BLaER1 (cell line): ENCODE results near the gene CUL1.

ENCODE experiments used
- H3K27ac ChIP-seq: shearing (Covaris generic); formaldehyde crosslinking; 2 replicates; pipeline ENCODE4 v1.8.1; 2022
- H3K27me3 ChIP-seq: shearing (Covaris generic); formaldehyde crosslinking; 2 replicates; pipeline ENCODE4 v1.8.1; 2022
- H3K36me3 ChIP-seq: shearing (Covaris generic); formaldehyde crosslinking; 2 replicates; pipeline ENCODE4 v1.8.1; 2022
- H3K4me1 ChIP-seq: shearing (Covaris generic); formaldehyde crosslinking; 2 replicates; pipeline ENCODE4 v1.8.1; 2022
- H3K4me2 ChIP-seq: shearing (Covaris generic); formaldehyde crosslinking; 2 replicates; pipeline ENCODE4 v1.8.1; 2022
- H3K4me3 ChIP-seq: shearing (Covaris generic); formaldehyde crosslinking; 2 replicates; pipeline ENCODE4 v1.8.1; 2022
- H3K9ac ChIP-seq: shearing (Covaris generic); formaldehyde crosslinking; 2 replicates; pipeline ENCODE4 v1.8.1; 2022
- H3K9me3 ChIP-seq: shearing (Covaris generic); formaldehyde crosslinking; 2 replicates; pipeline ENCODE4 v1.8.1; 2022
- H4K20me1 ChIP-seq: shearing (Covaris generic); formaldehyde crosslinking; 2 replicates; pipeline ENCODE4 v1.8.1; 2022
- Cebpa-rat ChIP-seq: shearing (Covaris generic); IDR thresholded peaks from 2 replicates; pipeline ENCODE4 v1.8.1; 2022

The CUL1 gene

GRCh38 chr7:148773334-148773733, 74.6 kb downstream of the CUL1 start:
- H3K4me1 ChIP-seq: peaks cover 22% of the 10 kb centered on the region
- no peaks in the 10 kb centered on the region for H3K9me3 ChIP-seq
- H3K27ac ChIP-seq: no peak overlapping the region
- peaks cover 68% of the 10 kb centered on the region for H4K20me1 ChIP-seq
- no peak for TF ChIP-seq Cebpa-rat
- peaks cover 86% of the 10 kb centered on the region for H3K36me3 ChIP-seq
- H3K4me3 ChIP-seq: no peak overlapping the region
- H3K4me2 ChIP-seq: peak overlapping the region; percentile 69
- no peaks in the 10 kb centered on the region for H3K27me3 ChIP-seq
- no peak overlapping the region for H3K9ac ChIP-seq

DNA sequence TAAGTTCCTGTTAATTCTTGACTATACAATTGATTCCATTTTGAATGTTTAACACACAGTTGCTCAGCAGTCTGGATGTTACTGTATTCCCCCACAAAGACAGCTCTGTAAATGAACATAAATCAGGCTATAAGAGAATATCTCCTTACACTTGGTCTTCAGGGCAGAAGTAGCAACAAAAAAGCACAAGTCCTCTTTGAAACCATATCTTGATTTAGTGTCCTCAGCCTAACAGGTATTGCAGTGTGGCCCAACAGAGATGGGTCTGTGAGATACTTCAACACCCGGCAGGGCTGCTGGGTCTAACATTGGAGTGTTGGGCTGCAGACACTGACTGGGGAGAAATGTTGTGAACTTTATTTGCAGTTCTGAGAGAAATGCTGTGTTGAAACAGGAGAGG, 75.8 kb downstream of the CUL1 start:
- Histone ChIP-seq H3K27ac (no peak overlapping the region), H4K20me1 (peaks cover 79% of the 10 kb centered on the region), H3K27me3 (no peaks in the 10 kb centered on the region), H3K4me2 (no peak overlapping the region), H3K4me3 (no peak overlapping the region), H3K9me3 (no peaks in the 10 kb centered on the region), H3K36me3 (peaks cover 86% of the 10 kb centered on the region), H3K9ac (no peak overlapping the region), H3K4me1 (peaks cover 22% of the 10 kb centered on the region)
- TF ChIP-seq Cebpa-rat: no peak

DNA sequence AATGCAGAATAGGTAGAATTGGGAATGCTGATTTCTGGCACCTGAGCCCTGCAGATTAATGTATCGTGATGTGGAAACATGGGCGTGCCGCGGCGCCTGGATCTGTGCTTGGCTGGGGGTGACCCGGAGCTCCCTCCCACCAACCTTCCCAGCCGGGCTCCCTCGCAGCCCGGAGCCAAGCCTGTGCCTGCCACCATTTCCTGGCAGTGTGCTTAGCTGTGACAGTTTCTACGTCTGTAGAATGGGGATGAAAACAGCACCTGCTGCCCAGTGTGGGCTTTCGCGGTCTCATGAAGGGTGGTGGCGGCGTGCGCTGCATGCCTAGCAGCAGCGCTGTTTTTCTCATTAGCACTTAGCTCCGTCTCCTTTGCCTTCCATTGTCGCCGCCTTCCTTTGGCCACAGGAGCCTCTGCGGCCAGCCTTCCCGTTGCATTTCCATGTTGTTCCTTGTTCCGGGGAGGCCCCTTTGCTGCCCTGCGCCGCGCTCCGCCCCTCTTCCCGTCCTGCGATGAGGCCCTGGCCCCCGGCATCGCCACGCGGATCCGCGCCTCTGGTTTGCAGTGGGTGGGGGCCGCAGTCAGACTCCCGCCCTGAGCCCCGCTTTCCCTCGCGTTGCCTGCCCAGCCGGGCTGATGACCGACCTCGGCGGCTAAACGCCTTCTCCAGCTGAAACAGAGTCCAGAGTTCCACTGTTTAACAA, 84.2 kb downstream of the CUL1 start:
- no peak overlapping the region for H3K27ac ChIP-seq
- H3K36me3 ChIP-seq: peaks cover 98% of the 10 kb centered on the region

DNA sequence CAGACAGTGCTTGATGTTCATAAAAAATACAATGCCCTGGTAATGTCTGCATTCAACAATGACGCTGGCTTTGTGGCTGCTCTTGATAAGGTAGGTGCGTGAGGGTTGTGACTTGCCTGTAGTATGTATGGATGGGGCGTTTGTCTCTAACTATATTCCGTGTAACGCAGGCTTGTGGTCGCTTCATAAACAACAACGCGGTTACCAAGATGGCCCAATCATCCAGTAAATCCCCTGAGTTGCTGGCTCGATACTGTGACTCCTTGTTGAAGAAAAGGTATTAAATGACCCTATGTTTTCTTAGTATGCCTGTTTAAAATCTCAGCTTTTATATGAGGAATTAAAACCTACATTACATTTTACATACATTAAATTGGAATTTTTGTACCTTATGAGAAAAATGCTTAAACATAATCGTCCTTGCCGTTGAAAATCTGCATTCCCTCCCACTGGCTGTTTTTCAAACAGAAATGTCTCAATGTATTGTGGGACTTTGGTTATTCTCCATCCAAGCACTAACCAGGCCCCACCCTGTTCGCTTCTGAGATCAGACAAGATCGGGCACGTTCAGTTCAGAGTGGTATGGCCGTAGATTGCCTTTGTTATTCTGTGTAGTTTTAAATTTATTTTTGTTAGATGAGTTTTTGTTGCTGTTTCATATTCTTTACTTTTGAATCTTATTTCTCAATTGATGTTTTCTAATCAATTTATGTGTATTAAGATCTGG, 85.3 kb downstream of the CUL1 start:
- Histone ChIP-seq H3K9ac (no peak overlapping the region), H3K36me3 (peaks cover 99% of the 10 kb centered on the region), H3K9me3 (no peaks in the 10 kb centered on the region), H3K4me3 (no peak overlapping the region), H3K27ac (no peak overlapping the region), H3K4me1 (no peaks in the 10 kb centered on the region), H4K20me1 (peaks cover 46% of the 10 kb centered on the region), H3K4me2 (no peak overlapping the region), H3K27me3 (no peaks in the 10 kb centered on the region)
- TF ChIP-seq Cebpa-rat: no peak

More for the DNA sequence above, 84.2 kb downstream of the CUL1 start:
- Histone ChIP-seq H3K9me3 (no peaks in the 10 kb centered on the region), H3K4me2 (no peak overlapping the region), H3K27me3 (no peaks in the 10 kb centered on the region), H3K4me3 (no peak overlapping the region), H3K4me1 (no peaks in the 10 kb centered on the region), H3K9ac (no peak overlapping the region), H4K20me1 (peaks cover 55% of the 10 kb centered on the region)
- TF ChIP-seq Cebpa-rat: no peak

GRCh38 chr7:148787571-148788295, 89.0 kb downstream of the CUL1 start:
- Histone ChIP-seq H4K20me1 (peaks cover 12% of the 10 kb centered on the region), H3K9me3 (no peaks in the 10 kb centered on the region), H3K27me3 (no peaks in the 10 kb centered on the region), H3K27ac (no peak overlapping the region), H3K4me1 (no peaks in the 10 kb centered on the region), H3K4me3 (no peak overlapping the region), H3K36me3 (peaks cover 100% of the 10 kb centered on the region), H3K9ac (no peak overlapping the region), H3K4me2 (no peak overlapping the region)
- no peak for TF ChIP-seq Cebpa-rat

DNA sequence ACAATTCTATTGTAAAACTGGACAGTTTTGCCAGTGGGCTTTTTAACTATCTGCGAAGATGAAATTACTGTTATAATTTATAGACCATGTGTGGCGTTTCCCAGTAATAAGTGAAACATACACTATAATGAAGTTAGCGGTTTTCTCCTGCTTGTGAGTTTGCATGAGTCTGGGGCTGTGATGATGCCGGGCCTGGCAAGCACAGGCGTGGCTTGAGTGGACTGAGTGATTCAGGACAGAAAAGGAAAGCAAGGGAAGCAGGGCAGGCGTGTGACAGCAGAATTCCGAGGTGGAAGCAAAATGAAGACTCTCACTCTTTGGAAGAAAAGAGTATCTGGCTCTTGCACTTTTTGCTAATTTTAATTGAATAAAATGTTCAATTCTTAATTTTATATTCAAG, 90.5 kb downstream of the CUL1 start:
- Histone ChIP-seq H3K27me3 (no peaks in the 10 kb centered on the region), H3K4me3 (no peak overlapping the region), H3K4me2 (no peak overlapping the region), H3K4me1 (no peaks in the 10 kb centered on the region), H3K27ac (no peak overlapping the region), H3K36me3 (peaks cover 100% of the 10 kb centered on the region), H4K20me1 (no peaks in the 10 kb centered on the region), H3K9ac (no peak overlapping the region), H3K9me3 (no peaks in the 10 kb centered on the region)
- no peak for TF ChIP-seq Cebpa-rat

GRCh38 chr7:148790131-148790726, 91.5 kb downstream of the CUL1 start:
- no peak overlapping the region for H3K4me2 ChIP-seq
- H3K9ac ChIP-seq: no peak overlapping the region
- no peaks in the 10 kb centered on the region for H4K20me1 ChIP-seq
- H3K4me1 ChIP-seq: no peaks in the 10 kb centered on the region
- H3K9me3 ChIP-seq: no peaks in the 10 kb centered on the region
- TF ChIP-seq Cebpa-rat: no peak
- H3K27ac ChIP-seq: no peak overlapping the region
- no peak overlapping the region for H3K4me3 ChIP-seq
- H3K27me3 ChIP-seq: no peaks in the 10 kb centered on the region
- peaks cover 100% of the 10 kb centered on the region for H3K36me3 ChIP-seq

- Histone ChIP-seq H3K4me3 (no peak overlapping the region), H3K9me3 (no peaks in the 10 kb centered on the region), H3K9ac (no peak overlapping the region), H3K27ac (no peak overlapping the region), H3K36me3 (peaks cover 100% of the 10 kb centered on the region), H4K20me1 (no peaks in the 10 kb centered on the region), H3K27me3 (no peaks in the 10 kb centered on the region), H3K4me1 (no peaks in the 10 kb centered on the region), H3K4me2 (no peak overlapping the region)
- TF ChIP-seq Cebpa-rat: no peak
Observed at GRCh38 chr7:148790850-148791249, 92.1 kb downstream of the CUL1 start.

GRCh38 chr7:148791546-148791945, 92.8 kb downstream of the CUL1 start:
- H3K36me3 ChIP-seq: peaks cover 100% of the 10 kb centered on the region
- H3K27me3 ChIP-seq: no peaks in the 10 kb centered on the region
- TF ChIP-seq Cebpa-rat: no peak
- H3K4me2 ChIP-seq: no peak overlapping the region
- H3K9me3 ChIP-seq: no peaks in the 10 kb centered on the region
- no peak overlapping the region for H3K9ac ChIP-seq
- H3K4me3 ChIP-seq: no peak overlapping the region
- H4K20me1 ChIP-seq: peaks cover 4% of the 10 kb centered on the region
- H3K4me1 ChIP-seq: no peaks in the 10 kb centered on the region
- H3K27ac ChIP-seq: no peak overlapping the region
